HG03064 (cell line): ENCODE results near the gene ZMAT5.

Experiments used
- ATAC-seq: cut with Tn5 transposase; IDR thresholded peaks from one replicate; pipeline ENCODE4 v1.9.1; 2021; ENCODE audit warnings: low read depth; ENCODE audit not compliant: unreplicated experiment

ZMAT5 gene

GRCh38 chr22:29766632-29767170 lies at the start of gene ZMAT5:
ZMAT5 (minus strand) TSS chr22:29767007; CDS start chr22:29748544, 18,463 bp downstream.
- ATAC-seq, result peak; percentile 83

GRCh38 chr22:29816539-29816938 lies 49.7 kb upstream of the ZMAT5 start:
- ATAC-seq, result no peak

- no peak for ATAC-seq
These were observed 49.3 kb upstream of the ZMAT5 start for GRCh38 chr22:29816128-29816527.

GRCh38 chr22:29815580-29815979 lies 48.8 kb upstream of the ZMAT5 start:
- no peak for ATAC-seq

- no peak for ATAC-seq
These were observed 47.2 kb upstream of the ZMAT5 start for GRCh38 chr22:29814003-29814402.

GRCh38 chr22:29813563-29813962 lies 46.8 kb upstream of the ZMAT5 start:
- ATAC-seq, result no peak

GRCh38 chr22:29813126-29813525 lies 46.3 kb upstream of the ZMAT5 start:
- no peak for ATAC-seq

GRCh38 chr22:29811377-29811776 lies 44.6 kb upstream of the ZMAT5 start:
- ATAC-seq, result no peak

GRCh38 chr22:29810216-29810615 lies 43.4 kb upstream of the ZMAT5 start:
- ATAC-seq, result no peak

- no peak for ATAC-seq
These were observed 39.4 kb upstream of the ZMAT5 start for GRCh38 chr22:29806196-29806595.

GRCh38 chr22:29804985-29805384 lies 38.2 kb upstream of the ZMAT5 start:
- no peak for ATAC-seq

GRCh38 chr22:29803190-29803589 lies 36.4 kb upstream of the ZMAT5 start:
- no peak for ATAC-seq

GRCh38 chr22:29801796-29802195 lies 35.0 kb upstream of the ZMAT5 start:
- no peak for ATAC-seq

GRCh38 chr22:29801153-29801552 lies 34.3 kb upstream of the ZMAT5 start:
- no peak for ATAC-seq

- no peak for ATAC-seq
These were observed 32.4 kb upstream of the ZMAT5 start for GRCh38 chr22:29799217-29799680.

- no peak for ATAC-seq
These were observed 32.0 kb upstream of the ZMAT5 start for GRCh38 chr22:29798801-29799200.

GRCh38 chr22:29798318-29798717 lies 31.5 kb upstream of the ZMAT5 start:
- no peak for ATAC-seq

- no peak for ATAC-seq
These were observed 30.5 kb upstream of the ZMAT5 start for GRCh38 chr22:29797351-29797750.

- ATAC-seq, result no peak
These were observed 28.9 kb upstream of the ZMAT5 start for GRCh38 chr22:29795663-29796062.

GRCh38 chr22:29793396-29793795 lies 26.6 kb upstream of the ZMAT5 start:
- no peak for ATAC-seq

- ATAC-seq, result no peak
These were observed 23.3 kb upstream of the ZMAT5 start for GRCh38 chr22:29790061-29790460.

- ATAC-seq, result no peak
These were observed 21.8 kb upstream of the ZMAT5 start for GRCh38 chr22:29788339-29789279.
